DMS79 (cell line): ENCODE data around the gene PIGM.

ENCODE experiments used
- DNase-seq: peaks from one replicate; lab custom pipeline; 2025; lab: John Stamatoyannopoulos, UW

The PIGM gene

GRCh38 chr1:160031365-160032164 lies at the start of gene PIGM:
Gene PIGM, minus strand, starts transcription at chr1:160031990. Its CDS starts 251 bp downstream, at chr1:160031739.
- DNase-seq = peak; percentile 98

DNA sequence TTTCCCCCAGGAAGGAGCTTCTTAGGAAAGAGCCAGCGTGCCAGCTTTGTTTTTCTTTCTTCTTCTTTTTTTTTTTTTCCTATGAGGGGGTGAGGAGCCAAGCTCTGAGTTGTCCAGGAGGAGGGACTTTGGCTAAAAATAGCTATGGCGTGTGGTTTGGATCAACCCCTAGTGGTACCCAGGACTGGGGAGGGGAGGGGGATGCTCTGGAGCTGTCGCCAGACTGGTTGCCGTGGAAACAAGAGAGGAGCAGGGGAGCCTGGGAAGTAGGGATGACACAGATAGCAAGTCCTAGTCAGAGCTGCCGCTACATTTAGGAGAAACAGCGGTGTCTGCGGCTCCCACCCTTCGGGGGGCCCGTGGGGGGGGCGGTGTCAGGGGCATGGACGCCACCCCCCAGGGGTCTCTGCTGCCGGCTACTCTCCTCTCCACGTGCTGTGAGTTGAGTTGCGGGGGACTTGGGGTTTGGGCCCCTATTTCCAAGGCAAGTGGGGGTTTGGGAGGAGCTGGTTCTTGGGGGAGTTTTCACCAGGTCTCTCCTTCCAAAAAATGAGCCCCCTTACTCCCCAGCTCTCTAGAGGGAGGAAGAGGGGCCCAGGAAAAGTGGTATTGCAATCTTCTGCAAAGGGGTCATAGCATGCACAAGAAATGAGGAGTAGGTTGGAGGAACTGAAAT lies 49.6 kb upstream of the PIGM start, which contains the start of gene KCNJ9:
Gene KCNJ9, plus strand, starts transcription at position 278 of the 676 bp plus-strand sequence. CDS start 2,493 bp downstream, outside the sequence.
- no peak for DNase-seq

DNA sequence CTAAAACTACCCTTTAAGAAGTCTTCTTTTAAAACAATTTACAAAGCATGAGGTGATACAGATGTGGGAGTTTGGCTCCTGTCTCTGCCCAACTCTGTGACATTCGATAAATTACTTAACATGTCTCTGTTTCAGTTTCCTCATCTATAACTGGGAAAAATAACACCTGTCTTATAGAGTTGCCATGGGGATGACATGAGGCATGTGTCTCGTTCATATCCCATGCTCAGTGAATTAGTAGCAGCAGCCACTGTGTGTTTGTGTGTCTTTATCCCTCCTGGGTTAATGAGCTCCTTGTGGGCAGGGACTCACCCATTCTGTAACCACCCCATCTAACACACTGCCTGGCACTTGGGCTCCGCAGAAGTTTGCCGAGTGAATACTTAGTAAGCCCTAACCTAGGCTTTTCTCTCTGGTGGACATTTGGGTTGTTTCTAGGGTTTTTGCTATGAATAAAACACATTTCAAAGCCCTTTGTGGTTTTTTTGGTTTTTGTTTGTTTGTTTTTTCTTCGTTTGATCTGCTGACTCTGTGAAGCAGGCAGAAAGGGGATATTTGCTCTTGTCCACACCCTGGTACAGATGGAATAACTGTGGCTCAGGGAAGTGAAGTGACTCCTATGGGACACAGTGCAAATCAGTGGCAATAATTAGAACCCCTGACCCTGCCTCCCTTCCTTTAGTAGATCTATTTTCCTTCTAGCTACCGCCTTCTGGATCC lies 48.8 kb upstream of the PIGM start:
- DNase-seq = no peak

DNA sequence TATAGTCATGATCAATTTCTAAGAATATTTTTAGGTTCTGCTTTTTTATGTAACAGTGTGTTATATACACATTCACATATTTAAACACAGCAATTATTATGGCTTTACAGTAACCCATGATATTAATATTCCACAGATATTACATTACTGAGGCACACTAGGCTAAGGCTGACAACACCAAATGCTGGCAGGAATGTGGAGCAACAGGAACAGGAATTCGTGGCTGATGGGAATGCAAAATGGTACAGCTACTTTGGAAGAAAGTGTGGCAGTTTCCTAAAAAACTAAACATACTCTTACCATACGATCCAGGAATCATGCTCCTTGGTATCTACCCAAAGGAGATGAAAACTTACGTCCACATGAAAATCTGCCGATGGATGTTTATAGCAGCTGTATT lies 47.7 kb upstream of the PIGM start:
- DNase-seq = no peak

- no peak for DNase-seq
Measured at GRCh38 chr1:160078512-160079195, 46.9 kb upstream of the PIGM start.

DNA sequence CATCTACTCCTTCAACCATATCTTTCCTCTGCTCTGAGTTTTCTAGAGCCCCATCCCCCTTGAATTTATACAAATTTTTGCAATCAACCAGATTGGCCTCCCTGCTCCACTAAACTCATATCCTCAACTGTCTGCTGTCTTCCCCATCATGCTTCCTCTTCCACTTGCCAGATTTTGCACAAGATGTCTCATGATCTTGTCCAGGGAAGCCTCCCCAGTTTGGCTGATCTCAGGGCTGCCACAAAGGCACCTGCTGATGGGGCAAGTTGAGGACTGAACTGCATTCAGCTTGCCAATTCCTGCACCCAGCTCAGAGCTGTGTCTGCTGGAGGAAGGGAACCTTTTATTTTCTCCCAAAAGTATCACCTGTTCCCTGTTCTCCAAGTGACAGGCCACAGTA lies 45.7 kb upstream of the PIGM start:
- no peak for DNase-seq

- DNase-seq = no peak
Measured at GRCh38 chr1:160076295-160076694, 44.5 kb upstream of the PIGM start.

GRCh38 chr1:160075836-160076235 lies 44.0 kb upstream of the PIGM start:
- no peak for DNase-seq

DNA sequence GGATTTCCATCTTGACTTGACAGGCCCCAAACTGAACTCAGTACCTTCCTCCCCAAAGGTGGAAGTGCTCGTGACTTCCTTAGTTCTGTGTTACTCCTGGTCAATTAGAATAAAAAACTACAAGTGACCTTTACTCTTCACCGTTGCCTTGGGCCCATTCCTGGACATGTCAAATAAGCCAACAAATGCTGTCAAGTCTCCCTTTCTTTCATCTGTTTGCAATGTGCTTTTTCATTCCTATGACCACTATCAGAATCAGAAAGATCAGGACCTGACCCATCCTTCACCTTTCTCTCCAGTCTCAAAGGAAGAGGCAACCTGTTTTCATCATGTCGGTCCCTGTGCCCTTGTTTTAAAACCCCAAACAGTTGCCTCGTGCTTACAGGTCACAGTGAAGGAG lies 43.1 kb upstream of the PIGM start:
- DNase-seq = no peak

DNA sequence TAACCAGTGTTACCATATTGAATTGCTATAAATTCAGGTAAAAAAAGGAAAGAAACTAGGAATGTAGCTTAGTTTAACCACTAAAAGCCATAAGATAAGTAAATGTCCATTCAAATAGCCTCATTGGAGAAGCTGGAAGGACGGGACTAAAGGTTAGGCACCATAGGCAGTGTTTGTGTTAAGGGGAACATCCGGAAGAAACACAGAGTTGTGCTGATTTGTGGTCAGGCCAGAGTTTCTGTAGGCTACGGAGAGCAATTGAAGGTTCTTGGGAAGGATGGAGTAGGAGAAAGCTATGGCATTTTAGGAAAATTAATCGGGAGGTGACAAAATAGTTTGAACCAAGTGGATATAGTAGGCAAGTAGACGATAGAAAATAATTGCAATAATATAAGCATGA lies 39.5 kb upstream of the PIGM start:
- DNase-seq = no peak

- peak; percentile 51 for DNase-seq
Measured at GRCh38 chr1:160070243-160071163, 38.7 kb upstream of the PIGM start.

DNA sequence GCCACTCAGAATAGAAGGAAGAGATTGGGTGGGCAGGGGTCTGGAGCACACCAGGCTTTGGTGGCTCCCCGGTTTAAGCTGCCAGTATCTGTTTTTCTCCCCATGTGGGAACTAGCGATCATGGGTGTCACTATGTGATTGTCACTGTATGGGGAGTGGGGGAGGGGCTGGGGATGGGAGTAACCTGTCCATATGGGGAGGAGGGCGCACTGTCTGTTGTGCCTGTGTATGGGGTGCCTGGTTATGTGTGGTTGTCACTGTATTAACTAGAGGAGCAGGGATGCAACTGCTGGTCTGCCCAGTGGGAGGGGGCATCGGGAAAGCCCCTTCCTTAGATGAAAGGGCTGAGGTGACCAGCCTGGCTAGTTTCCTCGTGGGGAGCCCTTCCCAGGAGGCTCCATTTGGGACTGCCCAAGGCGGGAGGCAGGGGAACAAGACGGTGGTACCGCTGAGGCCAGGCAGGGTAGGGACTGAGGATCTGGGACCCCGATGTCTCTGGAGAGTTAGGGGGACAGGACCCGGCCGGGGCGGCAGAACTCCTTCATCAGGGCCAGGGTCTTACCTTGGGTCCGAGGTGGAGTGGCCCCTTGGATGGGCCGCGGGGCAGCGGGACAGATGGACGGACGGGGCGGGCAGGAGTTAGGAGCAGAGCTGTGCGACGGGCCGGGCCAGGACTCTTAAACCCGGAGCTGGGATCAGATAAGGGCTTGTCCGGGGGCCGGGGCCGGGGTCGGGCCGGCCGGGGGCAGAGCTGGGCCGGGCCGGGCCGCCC lies 37.9 kb upstream of the PIGM start, which contains the start of gene KCNJ10:
Gene KCNJ10, minus strand, starts transcription at position 701 of the 772 bp plus-strand sequence. CDS start 27,628 bp downstream, outside the sequence.
- DNase-seq = no peak

DNA sequence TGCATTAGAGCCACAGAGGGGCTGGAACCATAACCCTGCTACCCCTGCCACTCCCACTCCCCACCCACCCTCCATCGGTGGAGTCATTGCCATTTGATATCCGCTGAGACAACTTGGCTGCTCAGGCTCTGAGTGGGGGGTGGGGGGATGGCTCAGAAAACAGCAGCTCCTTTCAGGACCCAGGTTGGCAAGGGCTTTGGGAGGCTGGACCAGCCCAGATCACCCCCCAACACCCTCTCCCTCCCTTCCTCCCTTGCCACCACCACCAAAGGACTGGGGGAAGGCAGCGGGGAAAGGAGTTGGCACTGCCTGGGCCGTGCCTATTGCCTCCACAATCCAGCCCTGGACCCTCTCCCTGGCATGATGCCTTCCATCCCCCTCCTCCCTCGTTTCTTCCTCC lies 36.4 kb upstream of the PIGM start:
- DNase-seq = no peak

GRCh38 chr1:160066829-160067745 lies 35.3 kb upstream of the PIGM start:
- DNase-seq = no peak

- DNase-seq = no peak
Measured at GRCh38 chr1:160064746-160065145, 33.0 kb upstream of the PIGM start.

- DNase-seq = no peak
Measured at GRCh38 chr1:160064164-160064563, 32.4 kb upstream of the PIGM start.

DNA sequence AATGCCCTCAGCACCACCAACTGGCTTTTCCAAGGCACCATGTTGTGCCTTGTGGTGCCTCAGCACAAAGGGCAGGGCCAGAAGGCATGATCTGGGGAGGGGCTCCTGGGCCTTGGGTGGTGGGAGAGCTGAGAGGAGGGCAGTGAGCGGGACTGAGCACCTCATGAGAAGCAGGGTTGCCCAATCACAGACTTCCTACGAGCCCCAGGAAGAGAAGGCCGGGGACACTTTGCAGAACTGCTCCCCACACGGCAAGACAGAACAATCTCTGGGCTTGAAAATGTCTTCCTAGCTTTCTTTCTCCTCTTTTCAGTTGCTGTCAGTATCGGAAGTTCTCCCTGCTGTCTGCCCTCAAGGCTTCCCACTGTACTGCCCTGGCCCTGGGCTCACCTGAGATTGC lies 31.4 kb upstream of the PIGM start:
- no peak for DNase-seq

DNA sequence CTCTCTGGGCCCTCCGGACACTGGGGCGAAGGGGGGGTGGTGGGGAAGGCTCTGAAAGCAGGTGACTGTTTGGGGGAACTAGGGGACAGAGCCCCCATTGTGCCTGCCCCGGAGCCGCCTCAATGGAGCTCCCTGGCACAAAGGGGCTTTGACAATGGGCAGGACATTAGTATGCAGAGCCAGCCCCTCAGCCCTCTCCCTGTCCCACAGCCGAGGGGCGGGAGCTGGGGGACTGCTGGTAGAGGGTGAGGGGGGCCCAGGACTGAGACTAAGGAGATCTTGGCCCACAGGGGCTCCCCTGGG lies 30.4 kb upstream of the PIGM start:
- DNase-seq = no peak
